Thoracic aorta (tissue), 2 donors: ENCODE data around the gene SLC6A7. TPM values are rescaled to one million over a fixed set of nuclear protein-coding genes. Genes with fewer than 3 reads are reported as not detected.

Source experiments
- ATAC-seq: fragments of 150-250 bp; one replicate; pipeline ENCODE4 v1.8.0; 2017; ENCODE audit warnings: low read depth; ENCODE audit not compliant: insufficient number of reproducible peaks, low FRiP score
- DNase-seq: peaks from one replicate; pipeline ENCODE4 v3.0.0-alpha.2; 2020; ENCODE audit warnings: low spot score
- H3K27ac ChIP-seq, 2 donors: fragments of 200-600 bp; sonication (generic); 1 replicate in 1 of 2; 2 replicates in 1 of 2; pipeline ENCODE4 v1.5.1; 2016; ENCODE audit warnings: mild to moderate bottlenecking in 2 of 2, moderate library complexity in 2 of 2
- H3K27me3 ChIP-seq: fragments of 200-600 bp; sonication (generic); replicated peaks from 2 replicates; pipeline ENCODE4 v1.6.0; 2016; ENCODE audit warnings: mild to moderate bottlenecking; ENCODE audit not compliant: insufficient read depth
- H3K36me3 ChIP-seq: fragments of 200-600 bp; sonication (generic); one replicate; pipeline ENCODE4 v1.5.1; 2016
- H3K4me1 ChIP-seq, 2 donors: fragments of 200-600 bp; sonication (generic); 1 replicate in 1 of 2; 2 replicates in 1 of 2; pipeline versions ENCODE4 v1.5.1 to v1.6.0; 2016; ENCODE audit warnings: low read depth in 2 of 2, mild to moderate bottlenecking in 1 of 2; ENCODE audit not compliant: control insufficient read depth in 1 of 2
- H3K4me3 ChIP-seq: fragments of 200-600 bp; sonication (generic); 2 replicates; pipeline ENCODE4 v1.5.1; 2016; ENCODE audit warnings: mild to moderate bottlenecking
- H3K9me3 ChIP-seq: fragments of 200-600 bp; sonication (generic); 2 replicates; pipeline ENCODE4 v1.5.1; 2016
- CTCF ChIP-seq: fragments of 200-600 bp; sonication (generic); IDR thresholded peaks from one replicate; pipeline ENCODE4 v1.5.1; 2019; ENCODE audit warnings: antibody characterized with exemption
- total RNA-seq, 2 donors: library from RNA; depleted of rRNA; stranded (reverse); fragments of >200 nt; gene quantifications; one replicate each; pipeline versions ENCODE4 v1.1.0 to v1.2.3, GENCODE V29; 2016

Gene SLC6A7
- total RNA-seq, 2 donors from 2014 or later: not detected

GRCh38 chr5:150215979-150216944, 26.4 kb downstream of the SLC6A7 start:
- TF ChIP-seq CTCF: no peak
- Histone ChIP-seq H3K27me3 (no peaks in the 10 kb centered on the region), H3K9me3 (no peaks in the 10 kb centered on the region), H3K4me1 (peaks cover 9 to 29% of the 10 kb centered on the region in 2 donors), H3K27ac (no peak overlapping the region), H3K4me3 (no peak overlapping the region), H3K36me3 (no peaks in the 10 kb centered on the region)
- DNase-seq (no peak), ATAC-seq (no peak)

- Histone ChIP-seq H3K36me3 (no peaks in the 10 kb centered on the region), H3K27me3 (no peaks in the 10 kb centered on the region), H3K27ac (no peak overlapping the region), H3K4me1 (peaks cover 9 to 29% of the 10 kb centered on the region in 2 donors), H3K4me3 (no peak overlapping the region), H3K9me3 (no peaks in the 10 kb centered on the region)
- no peak for TF ChIP-seq CTCF
- no peak for ATAC-seq
- DNase-seq: no peak
Observed at GRCh38 chr5:150217038-150217437, 27.2 kb downstream of the SLC6A7 start.

- ATAC-seq: peak; percentile 48
- H3K27me3 ChIP-seq: no peaks in the 10 kb centered on the region
- no peak overlapping the region for H3K4me3 ChIP-seq
- no peaks in the 10 kb centered on the region for H3K9me3 ChIP-seq
- TF ChIP-seq CTCF: peak; percentile 94
- peaks cover 9 to 29% of the 10 kb centered on the region in 2 donors for H3K4me1 ChIP-seq
- H3K36me3 ChIP-seq: no peaks in the 10 kb centered on the region
- DNase-seq: no peak
- H3K27ac ChIP-seq: no peak overlapping the region
Observed at GRCh38 chr5:150217873-150218692, 28.2 kb downstream of the SLC6A7 start.

- TF ChIP-seq CTCF: no peak
- no peaks in the 10 kb centered on the region for H3K36me3 ChIP-seq
- no peaks in the 10 kb centered on the region for H3K27me3 ChIP-seq
- ATAC-seq: no peak
- no peaks in the 10 kb centered on the region for H3K9me3 ChIP-seq
- H3K4me3 ChIP-seq: no peak overlapping the region
- peaks cover 9 to 26% of the 10 kb centered on the region in 2 donors for H3K4me1 ChIP-seq
- no peak for DNase-seq
- H3K27ac ChIP-seq: no peak overlapping the region
Observed at GRCh38 chr5:150218693-150219035, 28.8 kb downstream of the SLC6A7 start.

- Histone ChIP-seq H3K36me3 (no peaks in the 10 kb centered on the region), H3K9me3 (no peaks in the 10 kb centered on the region), H3K27ac (no peak overlapping the region), H3K27me3 (no peaks in the 10 kb centered on the region), H3K4me1 (peaks cover 8 to 21% of the 10 kb centered on the region in 2 donors), H3K4me3 (no peak overlapping the region)
- ATAC-seq (no peak), DNase-seq (no peak)
- TF ChIP-seq CTCF: no peak
Observed at GRCh38 chr5:150219142-150219541, 29.3 kb downstream of the SLC6A7 start.
